Middle frontal gyrus (tissue), 1 donor: Measurements from ENCODE around the gene TSSK2.

ENCODE experiments used
- DNase-seq: peaks from one replicate; pipeline ENCODE4 v3.0.0-alpha.2; 2015; ENCODE audit warnings: low spot score; ENCODE audit errors: extremely low spot score

The TSSK2 gene

DNA sequence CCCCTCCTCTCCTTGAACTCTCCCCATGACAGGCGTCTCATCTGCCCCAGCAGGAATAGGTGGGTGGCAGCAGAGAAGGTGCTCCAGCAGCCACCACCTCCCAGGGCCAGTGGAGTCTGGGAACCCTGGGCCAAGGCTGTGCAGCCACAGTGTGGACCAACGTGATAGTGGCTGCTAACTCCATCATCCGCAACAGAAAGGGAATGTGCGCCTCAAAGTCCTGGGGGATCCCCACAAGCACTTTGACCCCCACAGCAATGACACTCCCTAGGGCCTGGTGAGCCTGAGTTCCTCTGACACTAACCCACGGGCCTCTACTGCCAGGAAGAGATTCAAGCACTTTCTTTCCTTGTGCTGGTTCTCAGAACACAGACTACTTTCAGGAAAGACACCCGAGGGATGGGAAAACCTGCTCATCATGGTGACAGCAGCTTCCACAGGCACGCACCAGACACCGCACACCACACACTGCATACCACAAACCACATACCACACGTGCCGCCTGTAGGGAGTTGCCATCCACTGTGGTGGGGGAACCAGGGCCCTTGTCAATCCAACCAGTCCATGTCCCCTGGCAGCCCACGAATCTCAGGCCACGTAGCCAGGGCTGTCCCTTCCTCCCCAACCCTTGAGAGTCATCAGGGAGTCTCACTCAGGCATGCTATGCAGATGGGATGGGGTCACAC, 50.8 kb downstream of the TSSK2 start:
- DNase-seq: no peak
